Muscle of leg (tissue), 11 donors: ENCODE measurements around the gene LRRC74B. TPM values are rescaled to one million over a fixed set of nuclear protein-coding genes. Genes with fewer than 3 reads are reported as not detected.
"Not testable (repeated sequence)": the region's sequence is repeated elsewhere in the genome, so short reads cannot be mapped to it uniquely, and the experiment has no call there.

Source experiments
- DNase-seq: peaks from one replicate; pipeline ENCODE4 v3.0.0; 2013
- H3K27ac ChIP-seq: one replicate; pipeline ENCODE4 v1.5.1; 2013; ENCODE audit warnings: mild to moderate bottlenecking, low read length, control low read depth
- H3K27me3 ChIP-seq: one replicate; pipeline ENCODE4 v1.6.1; 2013; ENCODE audit warnings: low read length; ENCODE audit not compliant: control insufficient read depth, insufficient read depth
- H3K36me3 ChIP-seq: one replicate; pipeline ENCODE4 v1.6.1; 2013; ENCODE audit warnings: low read length; ENCODE audit not compliant: control insufficient read depth, insufficient read depth
- H3K4me1 ChIP-seq: one replicate; pipeline ENCODE4 v1.6.1; 2013; ENCODE audit warnings: low read length; ENCODE audit not compliant: control insufficient read depth, insufficient read depth
- H3K4me3 ChIP-seq: one replicate; pipeline ENCODE4 v1.5.1; 2013; ENCODE audit warnings: low read length, control low read depth
- H3K9me3 ChIP-seq: replicated peaks from 2 replicates; pipeline ENCODE4 v1.6.1; 2013; ENCODE audit warnings: low read depth, low read length; ENCODE audit not compliant: control insufficient read depth
- WGBS: methylation state at CpG from one replicate; pipeline ENCODE4 v1.1.5; 2013; ENCODE audit warnings: missing lambda C conversion rate; ENCODE audit not compliant: insufficient coverage; 5-methylcytosine and 5-hydroxymethylcytosine counted together
- polyA plus RNA-seq, 8 donors: library from polyadenylated mRNA; unstranded; fragments of 120-200 nt; gene quantifications; one replicate each; pipeline versions ENCODE4 v1.2.1 to v1.2.3, GENCODE V29; 2013; ENCODE audit warnings: inconsistent platforms in 1 of 8, low replicate concordance in 1 of 8; ENCODE audit not compliant: insufficient read length in 8 of 8, insufficient read depth in 1 of 8
- total RNA-seq: library from RNA; stranded (reverse); fragments of 120-200 nt; gene quantifications from one replicate; pipeline ENCODE4 v1.2.4, GENCODE V29; 2013

The LRRC74B gene
- total and polyA plus RNA-seq, 9 donors: 0.09 to 0.34 (median 0.15) TPM; not detected in 3

DNA sequence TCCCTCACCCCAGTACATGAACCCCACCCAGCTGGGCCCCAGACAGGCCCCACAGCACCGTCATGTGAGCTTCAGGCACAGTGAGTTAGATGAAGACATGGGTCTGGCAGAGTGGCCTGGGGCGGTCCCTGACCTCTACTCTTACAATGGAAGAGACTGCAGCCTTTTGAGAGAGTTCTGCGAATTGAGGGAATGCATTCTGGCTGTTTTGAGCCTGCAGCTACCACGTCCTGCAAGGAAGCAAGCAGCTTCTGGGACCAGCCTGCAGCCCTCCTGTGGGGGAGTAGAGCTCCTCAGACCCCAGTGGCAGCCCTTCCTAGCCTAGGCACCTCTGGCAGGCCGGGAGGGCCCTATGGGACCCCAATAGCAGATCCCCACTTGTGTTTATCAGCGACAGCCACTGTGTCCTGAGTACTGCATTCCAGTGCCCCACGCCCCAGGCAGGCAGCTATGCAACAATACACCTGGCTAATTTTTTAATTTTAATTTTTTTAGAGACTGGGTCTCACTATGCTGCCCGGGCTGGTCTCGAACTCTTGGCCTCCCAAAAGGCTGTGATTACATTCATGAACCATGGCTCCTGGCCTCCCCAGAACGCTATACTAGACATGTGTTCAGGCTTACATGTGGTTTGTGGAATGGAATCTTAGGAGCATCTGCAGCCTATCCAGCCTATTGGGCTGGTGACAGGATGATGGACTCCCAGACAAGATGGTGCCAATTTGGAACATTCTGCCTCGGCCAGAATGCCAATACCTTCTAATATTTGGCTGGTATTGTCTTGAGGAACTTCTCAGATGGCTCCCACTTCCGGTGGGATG lies 12.7 kb upstream of the LRRC74B start:
- H3K4me1 ChIP-seq: peaks cover 33% of the 10 kb centered on the region
- peaks cover 21% of the 10 kb centered on the region for H3K27me3 ChIP-seq
- no peak for DNase-seq
- no peaks in the 10 kb centered on the region for H3K9me3 ChIP-seq
- H3K4me3 ChIP-seq: no peak overlapping the region
- 80% methylated on average over 6 of the region's 12 CpGs for WGBS
- no peak overlapping the region for H3K27ac ChIP-seq
- peaks cover 5% of the 10 kb centered on the region for H3K36me3 ChIP-seq

DNA sequence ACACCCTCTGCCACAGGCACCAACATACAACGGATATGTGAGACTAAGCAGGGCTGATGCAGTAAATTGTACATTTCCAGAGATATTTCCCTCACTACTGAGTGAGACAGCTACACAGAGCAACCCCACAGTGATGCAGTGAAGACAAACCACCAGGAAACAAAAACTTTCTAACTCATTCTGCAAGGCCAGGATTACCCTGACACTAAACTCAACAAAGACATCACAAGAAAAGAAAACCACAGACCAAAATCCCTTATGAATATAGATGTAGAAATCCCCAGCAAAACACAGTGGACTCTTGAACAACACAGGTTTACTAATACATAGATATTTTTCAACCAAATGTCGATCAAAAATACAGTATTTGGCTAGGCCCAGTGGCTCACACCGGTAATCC lies 11.9 kb upstream of the LRRC74B start:
- Histone ChIP-seq H3K4me1 (peaks cover 26% of the 10 kb centered on the region), H3K27me3 (peaks cover 21% of the 10 kb centered on the region), H3K4me3 (no peak overlapping the region), H3K27ac (no peak overlapping the region), H3K9me3 (no peaks in the 10 kb centered on the region), H3K36me3 (no peaks in the 10 kb centered on the region)
- DNase-seq: no peak
- no CpG with 5 or more reads among the region's 3 CpGs for WGBS

DNA sequence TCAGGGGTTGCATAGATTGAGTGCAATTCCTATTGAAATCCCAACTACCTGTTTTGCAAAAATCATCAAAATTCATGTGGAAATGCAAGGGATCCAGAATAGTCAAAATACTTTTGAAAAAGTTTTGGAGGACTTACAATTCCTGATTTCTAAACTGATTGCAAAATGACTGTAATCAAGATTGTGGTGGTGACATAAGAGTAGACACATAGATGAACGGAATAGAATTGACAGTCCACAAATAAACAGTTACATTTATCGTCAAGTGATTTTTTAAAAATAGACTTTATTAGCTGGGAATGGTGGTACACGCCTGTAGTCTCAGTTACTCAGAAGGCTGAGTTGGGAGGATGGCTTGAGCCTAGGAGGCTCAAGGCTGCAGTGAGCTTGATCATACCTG lies 10.8 kb upstream of the LRRC74B start:
- H3K9me3 ChIP-seq: no peaks in the 10 kb centered on the region
- peaks cover 22% of the 10 kb centered on the region for H3K4me1 ChIP-seq

DNA sequence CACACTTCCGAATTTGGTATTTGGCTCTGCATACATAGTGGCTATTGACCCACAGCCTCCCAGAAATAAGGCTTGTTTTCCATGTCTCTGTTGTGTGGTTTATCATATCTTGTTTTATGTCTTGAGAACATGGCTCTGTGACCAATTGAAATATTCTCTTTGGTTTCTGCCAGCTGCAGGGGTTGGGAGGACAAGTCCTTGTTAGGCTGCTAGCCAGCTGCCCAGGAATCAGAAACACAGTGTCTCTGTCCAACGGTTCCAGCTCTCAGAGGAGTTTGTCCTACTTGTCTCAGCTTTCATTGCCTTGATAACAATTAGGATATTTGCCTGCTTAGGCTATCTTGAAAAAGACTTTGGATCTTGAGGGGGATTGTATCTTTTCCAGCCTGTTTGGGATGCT lies 7.3 kb upstream of the LRRC74B start:
- DNase-seq: peak; percentile 63
- Histone ChIP-seq H3K27ac (no peak overlapping the region), H3K4me1 (peaks cover 10% of the 10 kb centered on the region), H3K4me3 (no peak overlapping the region), H3K9me3 (no peaks in the 10 kb centered on the region), H3K27me3 (peaks cover under 1% of the 10 kb centered on the region), H3K36me3 (no peaks in the 10 kb centered on the region)
- no CpG with 5 or more reads among the region's 2 CpGs for WGBS

More for the DNA sequence above, 10.8 kb upstream of the LRRC74B start:
- no peak for DNase-seq
- no CpG with 5 or more reads among the region's 3 CpGs for WGBS
- Histone ChIP-seq H3K27me3 (peaks cover 21% of the 10 kb centered on the region), H3K27ac (no peak overlapping the region), H3K36me3 (no peaks in the 10 kb centered on the region), H3K4me3 (no peak overlapping the region)

DNA sequence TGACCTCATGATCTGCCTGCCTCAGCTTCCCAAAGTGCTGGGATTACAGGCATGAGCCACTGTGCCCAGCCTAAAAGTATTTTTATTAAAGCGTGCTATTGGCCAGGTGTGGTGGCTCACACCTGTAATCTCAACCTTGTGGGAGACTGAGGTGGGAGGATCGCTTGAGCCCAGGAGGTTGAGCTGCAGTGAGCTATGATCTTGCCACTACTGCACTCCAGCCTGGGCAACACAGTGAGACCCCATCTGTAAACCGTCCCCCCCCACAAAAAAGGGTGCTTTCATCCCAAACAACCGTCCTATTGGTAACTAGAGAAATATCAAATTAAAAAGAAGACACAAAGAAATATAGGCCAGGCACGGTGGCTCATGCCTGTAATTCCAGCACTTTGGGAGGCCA lies 6.6 kb upstream of the LRRC74B start:
- DNase-seq, H3K27ac ChIP-seq, H3K36me3 ChIP-seq, H3K27me3 ChIP-seq, H3K4me3 ChIP-seq, H3K9me3 ChIP-seq: not testable (repeated sequence)
- peaks cover 18% of the 10 kb centered on the region for H3K4me1 ChIP-seq
- no CpG with 5 or more reads among the region's 5 CpGs for WGBS

DNA sequence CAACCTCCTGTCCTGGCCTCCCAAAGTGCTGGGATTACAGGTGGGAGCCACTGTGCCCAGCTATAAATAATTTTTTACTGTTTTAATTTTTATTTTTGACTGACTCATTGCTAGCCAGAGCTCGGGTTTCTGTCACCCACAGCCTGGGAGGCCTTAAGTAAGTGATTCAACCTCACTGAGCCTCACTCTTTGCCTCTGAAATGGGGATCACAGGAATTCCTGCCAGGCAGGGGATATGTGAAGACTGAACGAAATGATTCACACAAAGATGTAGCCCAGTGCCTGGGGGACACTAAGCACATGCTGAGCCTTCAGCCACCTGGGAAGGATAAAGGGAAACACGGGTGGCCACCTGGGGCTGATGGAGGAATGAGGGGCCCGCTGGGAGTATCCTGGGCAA lies 3.8 kb upstream of the LRRC74B start:
- Histone ChIP-seq H3K36me3 (no peaks in the 10 kb centered on the region), H3K4me1 (peaks cover 39% of the 10 kb centered on the region), H3K27ac (no peak overlapping the region), H3K4me3 (no peak overlapping the region), H3K27me3 (no peaks in the 10 kb centered on the region), H3K9me3 (no peaks in the 10 kb centered on the region)
- DNase-seq: no peak
- 68% methylated on average over 4 of the region's 4 CpGs for WGBS

DNA sequence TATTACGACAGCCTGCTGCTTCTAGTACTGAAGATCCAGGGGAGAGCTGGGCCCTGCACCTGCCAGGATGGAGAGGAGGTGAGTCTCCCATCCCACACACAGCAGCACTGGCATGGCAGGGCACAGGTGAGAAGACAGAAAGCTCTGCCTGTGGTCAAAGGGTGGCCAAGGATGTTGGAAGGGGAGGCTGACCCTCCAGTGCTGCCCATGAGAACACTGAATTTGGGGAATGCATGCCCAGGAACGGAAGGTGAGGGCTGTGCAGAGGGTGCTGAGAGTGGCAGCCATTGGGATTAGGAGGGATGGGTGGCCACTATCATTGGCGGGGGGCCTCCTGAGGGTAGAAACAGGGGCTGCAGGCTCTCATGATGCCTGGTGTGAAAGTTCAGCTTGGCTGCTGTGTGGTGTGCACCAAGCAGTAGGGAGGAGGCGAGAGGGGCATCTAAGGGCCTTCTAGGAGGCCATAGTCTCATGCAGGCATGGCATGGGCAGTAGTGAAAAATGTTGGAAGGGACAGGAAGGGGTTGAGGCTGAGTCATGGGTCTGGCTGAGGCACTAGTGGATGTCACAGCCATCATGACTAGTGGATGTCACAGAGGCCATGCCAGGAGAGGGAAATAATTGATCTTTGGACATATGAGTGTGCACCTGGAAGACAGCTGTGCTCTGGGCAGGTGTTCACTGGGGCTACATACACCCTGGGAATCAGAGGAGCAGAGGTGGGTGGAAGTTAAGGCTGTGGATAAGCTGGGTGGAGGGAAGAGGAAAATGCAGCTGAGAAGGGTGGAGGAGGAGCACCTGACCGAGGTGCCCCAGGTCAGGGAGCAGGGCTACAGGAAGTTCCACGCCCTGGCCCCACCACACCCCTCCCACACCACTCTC lies 2.5 kb upstream of the LRRC74B start:
- 58% methylated on average over 3 of the region's 6 CpGs for WGBS

DNA sequence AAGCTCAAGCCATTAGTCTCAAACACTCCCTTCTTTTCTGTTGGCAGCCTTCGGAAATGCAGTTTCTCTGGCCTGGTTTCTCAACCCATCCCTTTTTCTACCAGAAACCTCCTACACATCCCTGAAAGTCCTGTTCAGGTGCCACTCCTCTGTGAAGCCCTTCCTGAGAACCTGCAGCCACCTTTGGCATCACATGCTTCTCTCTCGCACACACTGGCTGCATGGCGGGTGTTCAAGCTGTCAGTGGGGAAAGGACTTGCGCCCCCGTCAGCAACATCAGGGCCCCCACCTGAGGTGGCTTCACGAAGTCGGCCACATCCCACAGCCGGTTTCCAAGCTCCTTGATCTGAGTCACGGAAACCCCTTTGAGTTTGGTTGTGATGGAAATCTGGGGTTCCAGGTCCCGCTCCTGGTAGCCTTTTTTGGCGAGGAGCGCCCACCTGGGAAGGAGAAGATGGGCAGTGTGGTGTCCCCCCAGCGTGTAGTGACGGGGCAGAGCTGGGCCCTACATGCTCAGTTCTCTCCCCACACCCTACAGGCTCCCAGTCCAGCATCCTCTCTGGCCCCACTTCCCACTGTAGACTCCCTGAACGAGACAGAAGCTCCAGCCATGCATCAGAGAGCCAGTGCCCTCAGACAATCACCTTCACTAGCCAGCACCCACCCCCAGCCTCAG lies 1.7 kb upstream of the LRRC74B start:
- WGBS: 80% methylated on average over 5 of the region's 15 CpGs
- Histone ChIP-seq H3K9me3 (no peaks in the 10 kb centered on the region), H3K4me1 (peaks cover 33% of the 10 kb centered on the region), H3K36me3 (no peaks in the 10 kb centered on the region), H3K4me3 (peak overlapping the region; percentile 51), H3K27ac (peak overlapping the region; percentile 69), H3K27me3 (no peaks in the 10 kb centered on the region)
- no peak for DNase-seq

More for the DNA sequence above, 2.5 kb upstream of the LRRC74B start:
- H3K36me3 ChIP-seq: no peaks in the 10 kb centered on the region
- H3K27ac ChIP-seq: no peak overlapping the region
- no peak for DNase-seq
- no peak overlapping the region for H3K4me3 ChIP-seq
- H3K4me1 ChIP-seq: peaks cover 33% of the 10 kb centered on the region
- H3K9me3 ChIP-seq: no peaks in the 10 kb centered on the region
- no peaks in the 10 kb centered on the region for H3K27me3 ChIP-seq

DNA sequence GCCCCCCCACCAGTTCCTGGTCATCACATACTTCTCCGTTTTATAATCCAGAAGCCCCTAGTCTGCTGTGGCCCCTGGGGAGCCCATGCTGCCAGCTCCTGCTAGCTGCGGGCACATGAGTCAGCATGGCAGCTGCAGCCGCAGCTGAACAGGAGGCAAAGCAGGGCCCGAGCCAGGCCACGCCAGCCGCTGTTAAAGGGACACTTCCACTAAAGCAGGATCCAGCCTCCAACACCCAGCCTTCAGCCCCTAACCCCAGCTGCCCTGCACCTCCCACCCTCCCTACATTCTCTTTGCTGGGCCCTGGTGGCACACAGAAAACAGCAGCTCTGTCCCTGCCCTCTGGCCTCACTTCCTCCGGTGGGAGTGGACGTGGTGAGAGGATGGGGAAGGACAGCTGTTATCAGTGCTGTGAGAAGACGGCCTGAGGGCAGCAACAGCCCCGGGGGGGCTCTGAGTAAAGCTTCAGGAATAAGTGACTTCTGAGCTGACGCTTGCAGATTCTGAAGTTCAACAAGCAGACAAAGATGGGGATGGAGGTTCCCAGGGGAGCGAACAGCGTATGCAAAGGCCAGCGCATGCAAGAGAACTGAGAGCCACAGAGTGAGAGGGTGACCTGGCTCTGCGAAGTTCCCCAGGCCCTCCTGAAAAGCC lies 688 bp upstream of the LRRC74B start:
- Histone ChIP-seq H3K36me3 (no peaks in the 10 kb centered on the region), H3K9me3 (no peaks in the 10 kb centered on the region), H3K4me3 (peak overlapping the region; percentile 51), H3K27me3 (no peaks in the 10 kb centered on the region), H3K4me1 (peaks cover 33% of the 10 kb centered on the region), H3K27ac (peak overlapping the region; percentile 81)
- peak; percentile 64 for DNase-seq
- 16% methylated on average over 14 of the region's 15 CpGs for WGBS
